ENCODE results near the gene IL11. TPM values are rescaled to one million over a fixed set of nuclear protein-coding genes. Genes with fewer than 3 reads are reported as not detected.

The IL11 gene
- total RNA-seq, 1 experiment from 2014 or later, result 3.9 TPM

GRCh38 chr19:55391191-55391670 lies 21.0 kb upstream of the IL11 start:
- peaks cover 14% of the 10 kb centered on the region; the same call in 1 of the 2 replicates for H3K79me2 ChIP-seq (ENCODE audit: insufficient read depth, low read length)
- no peak overlapping the region for H4K8ac ChIP-seq (replicated peaks; ENCODE audit: insufficient read length, low read depth, low read length)
- no peak overlapping the region for H2BK20ac ChIP-seq (ENCODE audit: low read depth, low read length, poor library complexity, severe bottlenecking)
- WGBS (ENCODE audit: extremely low coverage, insufficient read length, low lambda C conversion rate), result no CpG with 5 or more reads among the region's 12 CpGs
- no peak overlapping the region for H2BK12ac ChIP-seq (ENCODE audit: insufficient read length, low read depth, low read length)
- H2BK5ac ChIP-seq (ENCODE audit: insufficient read length, low read length), result no peak overlapping the region
- H3K14ac ChIP-seq (ENCODE audit: insufficient read depth, low read length), result no peak overlapping the region
- no peak overlapping the region for H3K4ac ChIP-seq (ENCODE audit: low read depth, low read length)
- no peak overlapping the region for H3K18ac ChIP-seq (ENCODE audit: insufficient read length, low read depth, low read length)
- H3K23me2 ChIP-seq (ENCODE audit: insufficient read length, low read depth, low read length, poor library complexity, severe bottlenecking), result peaks cover 8% of the 10 kb centered on the region
- H3K27ac ChIP-seq (ENCODE audit: insufficient read length, low read depth, low read length), result no peak overlapping the region
- H4K20me1 ChIP-seq (ENCODE audit: control insufficient read depth, insufficient read depth, insufficient read length), result peaks cover 3% of the 10 kb centered on the region
- no peak overlapping the region for H4K5ac ChIP-seq (ENCODE audit: insufficient read length, low read depth, low read length)
- H3K9me3 Mint-ChIP-seq, result no peaks in the 10 kb centered on the region
- peaks cover 15% of the 10 kb centered on the region for H3K79me1 ChIP-seq (ENCODE audit: insufficient read depth, low read depth, low read length, poor library complexity, severe bottlenecking)
- H3K4me3 Mint-ChIP-seq, result peak overlapping the region in 1 of 2 experiments; percentile 5; a peak in 1 of 5 replicates
- no peak overlapping the region for H4K91ac ChIP-seq (ENCODE audit: insufficient read length, low read depth, low read length)
- H3K56ac ChIP-seq (ENCODE audit: insufficient read length, low read depth, low read length), result no peak overlapping the region
- H3K9me3 ChIP-seq (ENCODE audit: control insufficient read depth, low read depth, low read length), result no peaks in the 10 kb centered on the region
- no peak overlapping the region for H3K27ac Mint-ChIP-seq
- H3K27me3 ChIP-seq (ENCODE audit: insufficient read depth, low read length), result no peaks in the 10 kb centered on the region
- TF ChIP-seq CTCF (conservative IDR thresholded peaks at IDR 0.05), result no peak
- H2BK120ac ChIP-seq (ENCODE audit: low read depth, low read length, poor library complexity, severe bottlenecking), result no peak overlapping the region
- H3K9ac ChIP-seq (ENCODE audit: extremely low read depth, insufficient read length, low read length), result no peak overlapping the region
- DNase-seq, result no peak
- H3K23ac ChIP-seq (ENCODE audit: insufficient read length, low read depth, low read length), result no peak overlapping the region
- H3K4me1 ChIP-seq (ENCODE audit: insufficient read depth, low read length), result peaks cover 4% of the 10 kb centered on the region
- H2AFZ ChIP-seq (ENCODE audit: low read length), result no peak overlapping the region
- H3T11ph ChIP-seq (ENCODE audit: low read length), result no peak overlapping the region
- H3K4me1 Mint-ChIP-seq, result peaks cover 57 to 69% of the 10 kb centered on the region in 2 experiments
- H3K36me3 Mint-ChIP-seq (ENCODE audit: insufficient read depth in 1 of 3, low read depth in 3 of 3), result peaks cover 35 to 45% (median 37%) of the 10 kb centered on the region in 3 experiments
- no peaks in the 10 kb centered on the region; the same call in none of the 2 replicates for H3K27me3 Mint-ChIP-seq (ENCODE audit: low read depth)
- H3K4me2 ChIP-seq (ENCODE audit: insufficient read depth, insufficient read length, low read length), result no peak overlapping the region
- no peak overlapping the region for H2BK15ac ChIP-seq (ENCODE audit: low read depth, low read length)
- no peak overlapping the region for H2AK5ac ChIP-seq (ENCODE audit: insufficient read length, low read length)

All from H9 (cell line).